SH-SY5Y (cell line): Measurements from ENCODE around the gene CCDC136.
A peak's percentile ranks its signal among the peaks of the same experiment; 100 is the strongest.

ENCODE experiments used
- GATA2 ChIP-seq: IDR thresholded peaks from 2 replicates; pipeline ENCODE4 v1.6.1; 2011; ENCODE audit warnings: mild to moderate bottlenecking, low read depth, low read length
- GATA3 ChIP-seq: IDR thresholded peaks from 2 replicates; pipeline ENCODE4 v1.6.1; 2011; ENCODE audit warnings: low read depth, mild to moderate bottlenecking, low read length, moderate library complexity

Gene CCDC136

GRCh38 chr7:128788446-128789412 is 3.0 kb upstream of the CCDC136 start:
- TF ChIP-seq GATA2 (no peak), GATA3 (no peak)

DNA sequence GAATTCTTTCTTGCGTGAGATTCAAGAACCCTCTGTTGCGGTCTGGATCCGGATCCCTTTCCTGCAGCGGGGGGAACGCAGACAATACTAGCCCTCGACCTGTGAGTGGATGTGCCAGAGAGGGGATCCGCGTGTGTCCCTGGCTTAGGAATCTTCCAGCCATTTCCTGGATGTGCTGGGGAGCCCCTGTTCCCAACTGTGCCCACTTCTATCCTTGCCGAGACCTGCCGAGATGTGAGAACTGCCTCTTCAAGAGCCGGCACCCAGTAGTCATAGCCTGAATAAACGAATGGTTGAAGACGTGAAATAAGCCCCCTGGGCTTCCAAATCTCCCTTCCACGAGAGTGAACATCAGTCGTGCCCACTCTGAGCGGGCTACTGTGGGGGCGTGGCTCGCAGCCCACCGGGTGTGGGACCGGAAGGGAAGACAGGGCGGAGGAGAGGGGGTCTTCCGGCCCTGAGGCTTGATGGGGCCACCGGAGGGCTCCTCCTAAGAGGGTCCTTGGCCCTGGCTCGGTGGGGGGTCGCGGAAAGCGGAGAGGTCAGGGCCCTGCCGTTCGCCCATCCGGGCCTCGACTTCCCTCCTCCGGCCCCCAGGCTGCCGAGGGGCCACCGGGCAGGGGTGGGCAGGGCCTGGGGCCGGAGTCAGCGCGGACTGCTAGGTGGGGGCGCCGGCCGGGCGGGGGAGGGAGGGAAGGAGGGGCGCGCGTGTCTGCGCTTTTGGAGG is 1.3 kb upstream of the CCDC136 start:
- TF ChIP-seq GATA3 (no peak), GATA2 (no peak)

DNA sequence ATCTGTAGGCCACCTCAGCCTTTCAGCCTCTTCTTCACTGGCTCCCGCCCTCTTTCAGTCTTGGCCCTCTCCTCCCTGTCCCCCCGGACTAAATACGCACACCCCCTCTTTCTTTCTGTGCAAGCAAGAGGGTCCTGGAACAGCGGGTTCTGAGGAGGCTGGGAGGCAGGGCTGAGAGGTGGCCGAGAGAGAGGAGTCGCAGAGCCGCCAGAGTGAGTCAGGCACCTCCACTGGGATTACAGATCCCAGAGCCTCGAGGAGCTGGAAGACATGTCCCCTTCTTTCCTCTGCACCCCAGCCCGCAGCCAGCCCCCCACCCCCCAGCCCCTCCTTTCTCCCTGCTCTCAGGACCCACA is 182 bp downstream of the CCDC136 start:
- TF ChIP-seq GATA3 = no peak
- TF ChIP-seq GATA2 = no peak

DNA sequence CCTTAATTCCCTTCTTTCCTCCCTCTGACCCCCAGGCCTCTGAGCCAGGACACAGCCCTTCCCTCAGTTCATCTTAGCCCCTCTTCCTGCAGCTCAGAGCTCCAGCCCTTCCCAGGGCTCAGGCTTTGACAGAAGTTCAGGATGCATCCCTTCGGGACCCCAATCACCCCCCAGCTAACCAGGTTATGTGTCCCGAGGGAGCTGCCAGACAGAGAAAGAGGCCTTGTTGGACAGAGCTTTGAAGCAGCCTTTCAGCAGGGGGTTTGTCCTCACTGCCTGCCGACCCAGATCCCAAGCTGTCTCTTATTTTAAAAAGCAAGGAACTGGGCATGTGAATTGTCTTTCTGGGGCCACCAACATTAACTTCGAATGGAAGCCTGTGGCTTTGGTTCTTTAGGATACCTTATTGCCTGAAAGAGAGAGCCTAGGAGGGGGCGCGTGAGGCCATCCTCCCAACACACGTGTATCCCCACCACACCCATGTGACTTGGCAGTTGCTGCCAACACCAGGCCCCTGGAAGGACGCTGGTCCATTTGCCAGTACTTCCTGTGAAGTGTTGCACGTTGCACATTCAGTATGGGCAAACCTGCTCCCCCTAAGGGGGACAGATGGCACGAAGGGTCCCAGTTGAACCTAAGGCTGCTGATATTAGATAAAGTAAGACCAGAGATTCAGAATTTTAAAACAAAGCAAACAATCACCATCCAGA is 858 bp downstream of the CCDC136 start:
- TF ChIP-seq GATA2 (peak; percentile 51), GATA3 (no peak)

DNA sequence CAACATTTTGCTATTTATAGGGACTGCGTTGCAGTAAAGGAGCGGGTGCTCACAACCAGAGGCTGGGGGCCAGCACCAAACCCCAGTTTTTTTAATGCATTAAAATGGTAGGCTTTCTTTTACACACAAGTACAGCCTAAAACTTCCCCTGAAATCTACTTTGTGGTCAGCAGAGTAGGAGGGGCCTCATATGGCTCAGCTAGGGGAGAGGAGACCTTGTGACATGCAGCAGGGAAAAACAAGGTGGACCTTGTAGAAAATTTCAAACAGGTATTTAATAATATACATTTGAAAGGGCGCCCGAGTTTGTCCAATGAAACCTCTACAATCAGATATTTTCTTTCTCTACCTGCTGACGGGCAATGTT is 1.4 kb downstream of the CCDC136 start:
- TF ChIP-seq GATA3 (no peak), GATA2 (no peak)

DNA sequence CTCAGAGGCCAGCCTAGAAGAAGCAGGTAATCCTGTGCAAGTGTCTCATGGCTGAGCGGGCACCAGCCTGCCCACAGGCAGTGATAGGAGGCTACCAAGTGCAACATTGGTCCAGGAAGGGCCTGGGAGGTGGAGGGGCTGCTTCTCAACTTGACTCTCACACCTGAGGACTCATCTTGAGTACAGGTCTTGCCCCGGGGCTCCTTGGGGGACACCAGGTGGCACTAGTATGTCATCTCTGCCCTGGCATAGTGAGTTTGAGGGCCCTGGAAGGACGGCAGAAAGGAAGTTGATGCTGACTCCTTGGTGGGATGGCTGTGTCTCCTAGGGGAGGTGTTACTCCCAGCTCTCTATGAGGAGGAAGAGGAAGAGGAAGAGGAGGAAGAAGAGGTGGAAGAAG is 2.3 kb downstream of the CCDC136 start:
- no peak for TF ChIP-seq GATA2
- no peak for TF ChIP-seq GATA3

DNA sequence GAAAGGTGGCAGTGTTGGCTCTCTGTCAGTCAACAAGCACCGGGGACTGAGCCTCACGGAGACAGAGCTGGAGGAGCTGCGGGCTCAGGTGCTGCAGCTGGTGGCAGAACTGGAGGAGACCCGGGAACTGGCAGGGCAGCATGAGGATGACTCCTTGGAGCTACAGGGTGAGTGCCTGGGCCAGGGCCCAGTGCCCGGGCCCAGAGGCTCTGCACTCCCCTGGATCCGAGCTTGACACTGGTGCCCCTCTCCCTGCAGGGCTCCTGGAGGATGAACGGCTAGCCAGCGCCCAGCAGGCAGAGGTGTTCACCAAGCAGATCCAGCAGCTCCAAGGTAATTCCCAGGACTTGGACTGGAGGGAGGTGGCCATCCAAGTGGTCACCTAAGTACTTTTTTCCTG is 2.7 kb downstream of the CCDC136 start:
- TF ChIP-seq GATA3 (no peak), GATA2 (no peak)

DNA sequence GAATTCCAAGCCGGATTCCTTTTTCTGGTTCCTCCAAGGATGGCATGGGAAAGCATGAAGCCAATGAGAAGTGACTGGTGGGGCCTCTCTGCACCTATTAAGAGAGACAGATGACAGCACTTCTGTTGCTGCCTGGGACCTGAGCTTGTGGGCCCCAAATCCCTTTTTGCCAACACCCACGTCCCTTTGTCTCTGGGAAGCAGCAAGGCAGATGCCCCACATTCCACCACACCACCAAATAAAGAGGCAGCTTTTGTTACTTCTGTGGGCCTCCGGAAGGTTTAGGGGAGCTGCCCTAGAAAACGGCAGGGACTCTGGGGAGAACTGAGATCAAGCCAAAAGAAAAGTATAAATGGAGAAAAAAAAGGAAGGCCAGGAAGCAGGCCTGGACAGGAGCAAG is 3.4 kb downstream of the CCDC136 start:
- TF ChIP-seq GATA2 = no peak
- TF ChIP-seq GATA3 = no peak

DNA sequence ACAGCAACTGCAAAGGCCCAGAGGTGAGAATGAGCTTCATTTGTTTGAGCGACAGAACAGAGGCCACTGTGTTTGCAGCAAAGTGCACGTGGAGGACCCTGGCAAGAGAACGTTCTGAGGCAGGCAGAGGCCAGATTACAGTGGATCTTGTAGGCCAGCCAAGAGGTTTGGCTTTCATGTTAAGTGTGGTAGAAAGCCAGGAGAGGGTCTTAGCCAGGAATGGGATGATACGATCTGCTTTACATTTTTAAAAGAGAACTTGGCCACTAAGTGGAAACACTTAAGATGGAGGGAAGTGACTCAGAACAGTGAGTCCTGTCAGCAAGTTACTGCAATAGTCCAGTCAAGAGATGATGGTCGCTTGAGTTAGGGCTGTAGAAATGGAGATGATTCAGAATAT is 4.6 kb downstream of the CCDC136 start:
- no peak for TF ChIP-seq GATA3
- TF ChIP-seq GATA2 = no peak

DNA sequence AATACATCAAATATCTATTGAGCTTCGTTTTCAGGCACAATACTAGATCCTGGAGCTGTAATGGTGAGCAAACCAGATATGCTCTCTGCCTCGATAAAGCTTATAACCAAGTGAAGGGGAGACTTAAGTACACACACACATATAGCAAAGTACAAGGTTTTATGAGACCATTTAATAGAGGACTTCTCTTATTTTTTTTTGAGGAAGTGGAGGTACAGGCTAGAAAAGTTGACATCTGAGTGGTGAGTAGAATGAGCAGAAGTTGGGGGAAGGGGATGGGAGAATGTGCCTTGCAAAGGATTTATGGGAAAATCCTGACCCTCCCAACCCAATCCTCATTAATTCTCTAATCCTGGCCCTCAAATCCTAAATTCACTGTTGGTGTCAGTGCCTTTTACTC is 7.7 kb downstream of the CCDC136 start:
- TF ChIP-seq GATA2 = no peak
- TF ChIP-seq GATA3 = no peak

DNA sequence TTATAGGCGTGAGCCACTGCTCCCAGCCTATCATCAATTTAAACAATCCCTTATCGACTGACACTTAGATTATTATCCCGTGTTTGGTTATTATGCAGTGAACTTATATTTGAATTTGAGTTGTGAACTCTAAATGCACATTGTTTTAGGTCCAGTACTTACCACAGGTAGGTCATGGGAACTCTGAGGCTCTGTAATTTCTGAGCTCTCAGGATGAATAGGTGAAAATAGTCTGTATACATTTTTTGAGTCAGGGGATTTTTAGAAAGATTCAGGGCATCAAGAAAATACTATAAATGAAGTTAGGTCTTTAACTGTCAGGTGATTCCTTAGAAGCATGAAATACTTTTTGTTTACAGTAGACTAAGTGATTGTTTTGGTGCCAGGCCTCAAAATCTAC is 8.8 kb downstream of the CCDC136 start:
- TF ChIP-seq GATA3 = no peak
- no peak for TF ChIP-seq GATA2

DNA sequence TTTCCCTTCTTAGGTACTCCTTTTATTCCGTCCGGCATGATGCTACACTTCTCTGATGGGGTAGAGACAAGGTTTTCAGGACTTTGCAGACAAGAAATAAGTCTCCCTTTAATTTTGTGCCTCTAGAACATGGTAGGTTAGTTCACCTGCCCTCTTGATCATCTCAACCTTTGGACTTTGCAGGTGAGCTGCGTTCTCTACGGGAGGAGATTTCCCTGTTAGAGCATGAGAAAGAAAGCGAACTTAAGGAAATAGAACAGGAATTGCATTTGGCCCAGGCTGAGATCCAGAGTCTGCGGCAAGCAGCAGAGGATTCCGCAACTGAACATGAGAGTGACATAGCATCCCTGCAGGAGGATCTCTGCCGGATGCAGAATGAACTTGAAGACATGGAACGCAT is 9.2 kb downstream of the CCDC136 start:
- TF ChIP-seq GATA3 (no peak), GATA2 (no peak)

- no peak for TF ChIP-seq GATA3
- no peak for TF ChIP-seq GATA2
Observed at GRCh38 chr7:128801667-128802418, 10.1 kb downstream of the CCDC136 start.

- TF ChIP-seq GATA3 (no peak), GATA2 (no peak)
Observed at GRCh38 chr7:128804484-128804883, 12.7 kb downstream of the CCDC136 start.
